Endodermal cell (in vitro differentiated cells): ENCODE results near the gene VAC14. TPM values are rescaled to one million over a fixed set of nuclear protein-coding genes. Genes with fewer than 3 reads are reported as not detected.

Source experiments
- DNase-seq: peaks from one replicate; pipeline ENCODE4 v3.0.0-alpha.2; 2017
- H3K27ac ChIP-seq: 2 replicates; pipeline ENCODE4 v1.5.1; 2013; ENCODE audit warnings: mild to moderate bottlenecking, low read depth, low read length, moderate library complexity
- H3K27me3 ChIP-seq: 2 replicates; pipeline ENCODE4 v1.6.1; 2013; ENCODE audit warnings: mild to moderate bottlenecking, low read length, moderate library complexity; ENCODE audit not compliant: insufficient read depth, control insufficient read depth, poor library complexity, severe bottlenecking
- H3K36me3 ChIP-seq: 2 replicates; pipeline ENCODE4 v1.7.0; 2013; ENCODE audit warnings: mild to moderate bottlenecking, low read length, moderate library complexity; ENCODE audit not compliant: control insufficient read depth, insufficient read depth
- H3K4me1 ChIP-seq: one replicate; pipeline ENCODE4 v1.7.0; 2013; ENCODE audit warnings: low read length; ENCODE audit not compliant: control insufficient read depth, insufficient read depth
- H3K4me3 ChIP-seq: 2 replicates; pipeline ENCODE4 v1.5.1; 2013; ENCODE audit warnings: mild to moderate bottlenecking, low read length, moderate library complexity
- H3K9ac ChIP-seq: 2 replicates; pipeline ENCODE4 v1.6.1; 2013; ENCODE audit warnings: mild to moderate bottlenecking, low read length, moderate library complexity; ENCODE audit not compliant: poor library complexity, severe bottlenecking; ENCODE audit errors: extremely low read depth
- H3K9me3 ChIP-seq: 2 replicates; pipeline ENCODE4 v1.6.1; 2013; ENCODE audit warnings: mild to moderate bottlenecking, low read length, moderate library complexity; ENCODE audit not compliant: control insufficient read depth
- H3K27ac Mint-ChIP-seq: 2 replicates; pipeline ENCODE4 v1.8.0; 2020; ENCODE audit warnings: mixed read lengths
- H3K27me3 Mint-ChIP-seq: 2 replicates; pipeline ENCODE4 v1.8.0; 2021; ENCODE audit warnings: mild to moderate bottlenecking, mixed read lengths; ENCODE audit not compliant: insufficient read depth
- H3K36me3 Mint-ChIP-seq: 2 replicates; pipeline ENCODE4 v1.8.0; 2020; ENCODE audit warnings: low read depth, mixed read lengths
- H3K4me1 Mint-ChIP-seq: 2 replicates; pipeline ENCODE4 v1.8.0; 2020; ENCODE audit warnings: mixed read lengths
- H3K4me3 Mint-ChIP-seq: 2 replicates; pipeline ENCODE4 v1.8.0; 2020; ENCODE audit warnings: mild to moderate bottlenecking, moderate library complexity, mixed read lengths
- H3K9me3 Mint-ChIP-seq: 2 replicates; pipeline ENCODE4 v1.8.0; 2020; ENCODE audit warnings: mild to moderate bottlenecking, mixed read lengths
- CTCF ChIP-seq: fragments of 200-600 bp; sonication (generic); conservative IDR thresholded peaks from 2 replicates; pipeline ENCODE4 v1.5.0; 2021; ENCODE audit warnings: antibody characterized with exemption, mild to moderate bottlenecking
- WGBS, 2 experiments: methylation state at CpG; one replicate each; pipeline versions ENCODE4 v1.1.5 to v1.1.7; 2013; ENCODE audit warnings: missing lambda C conversion rate in 2 of 2, mixed read lengths in 1 of 2; ENCODE audit not compliant: insufficient coverage in 1 of 2, insufficient read length in 1 of 2; 5-methylcytosine and 5-hydroxymethylcytosine counted together
- total RNA-seq, 2 donors: library from RNA; stranded (reverse); fragmentation: NEBNext Ultra II Directional in 1 of 2; extraction: Animal tissue kit (Norgen Biotek cat#: 25700) in 1 of 2; gene quantifications; 2 replicates in 1 of 2; 3 replicates in 1 of 2; pipeline ENCODE4 v1.2.1, GENCODE V29; 2021

The VAC14 gene
- total RNA-seq, 2 donors from 2014 or later: 47.5 to 48.7 TPM

- H3K4me3 Mint-ChIP-seq: no peak overlapping the region
- no peak overlapping the region for H3K27ac Mint-ChIP-seq
- no peak overlapping the region for H3K27ac ChIP-seq
- H3K9me3 Mint-ChIP-seq: peaks cover 2% of the 10 kb centered on the region
- DNase-seq: peak; percentile 28
- H3K9ac ChIP-seq: no peak overlapping the region
- no peaks in the 10 kb centered on the region for H3K4me1 Mint-ChIP-seq
- H3K36me3 Mint-ChIP-seq: no peaks in the 10 kb centered on the region
- no peak overlapping the region for H3K4me3 ChIP-seq
- H3K27me3 Mint-ChIP-seq: peaks cover 48% of the 10 kb centered on the region
- WGBS, 2 experiments: 74 to 77% methylated on average over 9 of the region's 9 CpGs
- H3K9me3 ChIP-seq: no peaks in the 10 kb centered on the region
- no peaks in the 10 kb centered on the region for H3K4me1 ChIP-seq
- no peak for TF ChIP-seq CTCF
- no peaks in the 10 kb centered on the region for H3K36me3 ChIP-seq
- peaks cover 46% of the 10 kb centered on the region for H3K27me3 ChIP-seq
Observed at GRCh38 chr16:70809392-70810060, 8.6 kb upstream of the VAC14 start.

GRCh38 chr16:70808371-70808770 lies 7.4 kb upstream of the VAC14 start:
- H3K9me3 Mint-ChIP-seq: peaks cover 6% of the 10 kb centered on the region
- peak; percentile 57 for TF ChIP-seq CTCF
- H3K4me1 Mint-ChIP-seq: no peaks in the 10 kb centered on the region
- H3K9ac ChIP-seq: no peak overlapping the region
- H3K27ac ChIP-seq: no peak overlapping the region
- peaks cover 59% of the 10 kb centered on the region for H3K27me3 Mint-ChIP-seq
- no peaks in the 10 kb centered on the region for H3K36me3 ChIP-seq
- H3K4me3 ChIP-seq: no peak overlapping the region
- H3K9me3 ChIP-seq: no peaks in the 10 kb centered on the region
- no peaks in the 10 kb centered on the region for H3K4me1 ChIP-seq
- DNase-seq: peak; percentile 37
- H3K27me3 ChIP-seq: peaks cover 57% of the 10 kb centered on the region
- no peak overlapping the region for H3K27ac Mint-ChIP-seq
- H3K4me3 Mint-ChIP-seq: no peak overlapping the region
- no peaks in the 10 kb centered on the region for H3K36me3 Mint-ChIP-seq

- 89 to 100% methylated on average over 1 to 3 of the region's 3 CpGs for WGBS, 2 experiments
- no peak overlapping the region for H3K9ac ChIP-seq
- DNase-seq: peak; percentile 1
- H3K4me1 ChIP-seq: no peaks in the 10 kb centered on the region
- Mint-ChIP-seq H3K36me3 (no peaks in the 10 kb centered on the region), H3K27me3 (peaks cover 75% of the 10 kb centered on the region), H3K4me1 (peaks cover 6% of the 10 kb centered on the region), H3K27ac (no peak overlapping the region), H3K9me3 (peaks cover 6% of the 10 kb centered on the region), H3K4me3 (no peak overlapping the region)
- no peak for TF ChIP-seq CTCF
- no peak overlapping the region for H3K27ac ChIP-seq
- no peaks in the 10 kb centered on the region for H3K36me3 ChIP-seq
- no peaks in the 10 kb centered on the region for H3K9me3 ChIP-seq
- peaks cover 76% of the 10 kb centered on the region for H3K27me3 ChIP-seq
- no peak overlapping the region for H3K4me3 ChIP-seq
Observed at GRCh38 chr16:70805787-70806186, 4.8 kb upstream of the VAC14 start.
